HepG2 (cell line): ENCODE data around the gene HNRNPA1. TPM values are rescaled to one million over a fixed set of nuclear protein-coding genes. Genes with fewer than 3 reads are reported as not detected.

Experiments used
- ATAC-seq: fragments of 200-7000 bp; cut with Tn5 transposase; 3 replicates; pipeline ENCODE4 v1.9.1; 2020; ENCODE audit warnings: mild to moderate bottlenecking, moderate library complexity
- BruUV-seq: library from RNA; stranded (reverse); fragments of 400-500 nt; replicated peaks from 2 replicates; lab custom pipeline; 2021; lab: Mats Ljungman, UMichigan
- CTCF ChIA-PET: fragments of 300-600 bp; formaldehyde crosslinking; extraction: SDS; loops from one replicate; lab custom pipeline; 2021; ENCODE audit warnings: low total read pairs, inconsistent platforms, low intra/inter-chr PET ratio; lab: Yijun Ruan, JAX
- POLR2A ChIA-PET: fragments of 350-600 bp; sonication (Branson Sonifier 250); formaldehyde crosslinking; loops from one replicate; lab custom pipeline; 2020; ENCODE audit warnings: antibody characterized with exemption, inconsistent platforms; lab: Yijun Ruan, JAX
- DNase-seq: peaks from one replicate; pipeline ENCODE4 v3.0.0-alpha.2; 2015; ENCODE audit warnings: low spot score
- FAIRE-seq: peaks from 3 replicates; lab custom pipeline; 2011; peaks lifted over from hg19 to GRCh38; lab: Jason Lieb, UNC
- H2AFZ ChIP-seq: one replicate; pipeline ENCODE4 v1.6.1; 2011; ENCODE audit warnings: low read length, inconsistent platforms
- H3K27ac ChIP-seq: fragments of 300-600 bp; 3 replicates; pipeline ENCODE4 v1.8.0; 2011; ENCODE audit warnings: mixed run types, mild to moderate bottlenecking, mixed read lengths, low read length, inconsistent platforms; ENCODE audit not compliant: insufficient read depth; ENCODE audit errors: extremely low read length
- H3K27me3 ChIP-seq, 2 experiments: fragments of 200-600 bp in 1 of 2; 2 replicates in 1 of 2; 3 replicates in 1 of 2; pipeline versions ENCODE4 v1.6.0 to v1.8.0; 2011; ENCODE audit warnings: low read length in 2 of 2, mild to moderate bottlenecking in 2 of 2, moderate library complexity in 2 of 2, inconsistent platforms in 1 of 2; ENCODE audit not compliant: insufficient read depth in 2 of 2, control insufficient read depth in 1 of 2
- H3K36me3 ChIP-seq, 2 experiments: fragments of 200-600 bp in 1 of 2; replicated peaks in 1 of 2; 2 replicates in 1 of 2; 3 replicates in 1 of 2; pipeline versions ENCODE4 v1.5.1 to v1.8.0; 2011; ENCODE audit warnings: low read length in 2 of 2, inconsistent platforms in 1 of 2; ENCODE audit not compliant: insufficient read depth in 2 of 2, control insufficient read depth in 1 of 2
- H3K4me1 ChIP-seq: 2 replicates; pipeline ENCODE4 v1.5.1; 2012; ENCODE audit warnings: low read length, inconsistent platforms; ENCODE audit not compliant: insufficient read depth
- H3K4me2 ChIP-seq: 2 replicates; pipeline ENCODE4 v1.6.0; 2011; ENCODE audit warnings: low read depth, low read length, inconsistent platforms
- H3K4me3 ChIP-seq, 3 experiments: fragments of 200-600 bp in 1 of 3; sonication (generic), shearing (Covaris generic) in 1 of 3; replicated peaks in 1 of 3; 2 replicates each; pipeline ENCODE4 v1.5.1; 2011 to 2016; ENCODE audit warnings: low read length in 3 of 3, inconsistent platforms in 2 of 3, low read depth in 2 of 3, mild to moderate bottlenecking in 2 of 3, control low read depth in 1 of 3, mixed read lengths in 1 of 3; ENCODE audit not compliant: insufficient read depth in 1 of 3
- H3K79me2 ChIP-seq: one replicate; pipeline ENCODE4 v1.6.1; 2011; ENCODE audit warnings: low read length, inconsistent platforms; ENCODE audit not compliant: insufficient read depth
- H3K9ac ChIP-seq: 2 replicates; pipeline ENCODE4 v1.6.0; 2011; ENCODE audit warnings: mild to moderate bottlenecking, low read depth, low read length, inconsistent platforms; ENCODE audit not compliant: insufficient read depth
- H3K9me3 ChIP-seq: 2 replicates; pipeline ENCODE4 v1.5.1; 2012; ENCODE audit warnings: mild to moderate bottlenecking, low read length
- H4K20me1 ChIP-seq: 2 replicates; pipeline ENCODE4 v1.6.0; 2011; ENCODE audit warnings: inconsistent platforms, mild to moderate bottlenecking, low read length, moderate library complexity; ENCODE audit not compliant: insufficient read depth
- ASH2L ChIP-seq: fragments of 300-600, 200-600 bp; sonication (generic); IDR thresholded peaks from 2 replicates; pipeline ENCODE4 v1.7.0; 2017; ENCODE audit warnings: low read depth, mild to moderate bottlenecking, moderate library complexity, mixed read lengths, low read length; ENCODE audit not compliant: insufficient read length
- CBX5 ChIP-seq: sonication (generic); formaldehyde crosslinking; IDR thresholded peaks from 2 replicates; pipeline ENCODE4 v1.4.0; 2020; ENCODE audit warnings: missing genetic modification reagents, borderline replicate concordance
- EP300 ChIP-seq, 3 experiments: sonication (generic) in 1 of 3; formaldehyde crosslinking in 1 of 3; IDR thresholded peaks; 2 replicates each; pipeline versions ENCODE4 v1.5.1 to v1.6.1; 2011 to 2020; ENCODE audit warnings: low read depth in 2 of 3, low read length in 2 of 3, borderline replicate concordance in 1 of 3, improper control_type of control experiment in 1 of 3, mild to moderate bottlenecking in 1 of 3, missing genetic modification reagents in 1 of 3, moderate library complexity in 1 of 3
- FIP1L1 ChIP-seq: fragments of 200-400 bp; formaldehyde crosslinking; IDR thresholded peaks from 2 replicates; pipeline ENCODE4 v1.6.1; 2018; ENCODE audit warnings: low read depth, mild to moderate bottlenecking, low read length, moderate library complexity, borderline replicate concordance; ENCODE audit not compliant: insufficient read depth
- KMT2B ChIP-seq: IDR thresholded peaks from 2 replicates; pipeline ENCODE4 v1.6.1; 2016; ENCODE audit warnings: missing genetic modification reagents, missing compliant biosample characterization
- NFE2 ChIP-seq: sonication (generic); formaldehyde crosslinking; IDR thresholded peaks from 2 replicates; pipeline ENCODE4 v1.4.0; 2020; ENCODE audit warnings: missing genetic modification reagents
- RAD21 ChIP-seq: fragments of 450-650 bp; formaldehyde crosslinking; IDR thresholded peaks from 2 replicates; pipeline ENCODE4 v1.5.0; 2020; ENCODE audit warnings: mild to moderate bottlenecking
- TIGD3 ChIP-seq: sonication (generic); formaldehyde crosslinking; IDR thresholded peaks from 2 replicates; pipeline ENCODE4 v1.5.1; 2020; ENCODE audit warnings: mild to moderate bottlenecking, missing genetic modification reagents, borderline replicate concordance
- TRAFD1 ChIP-seq: sonication (generic); formaldehyde crosslinking; IDR thresholded peaks from 2 replicates; pipeline ENCODE4 v1.5.1; 2020; ENCODE audit warnings: missing genetic modification reagents, mild to moderate bottlenecking, borderline replicate concordance
- XRCC5 ChIP-seq: fragments of 200-400 bp; formaldehyde crosslinking; optimal IDR thresholded peaks from 2 replicates; pipeline ENCODE3; 2017; ENCODE audit warnings: mild to moderate bottlenecking, low read length
- YY1 ChIP-seq: IDR thresholded peaks from 2 replicates; pipeline ENCODE4 v1.6.1; 2011; ENCODE audit warnings: low read length, low read depth, moderate library complexity, mild to moderate bottlenecking; ENCODE audit not compliant: insufficient read depth, insufficient replicate concordance
- ZFP41 ChIP-seq: sonication (generic); formaldehyde crosslinking; IDR thresholded peaks from 2 replicates; pipeline ENCODE4 v1.4.0; 2020; ENCODE audit warnings: mild to moderate bottlenecking, missing genetic modification reagents, borderline replicate concordance
- ZNF563 ChIP-seq: sonication (generic); formaldehyde crosslinking; IDR thresholded peaks from 2 replicates; pipeline ENCODE4 v1.8.0; 2022; ENCODE audit warnings: mild to moderate bottlenecking, moderate library complexity, missing genetic modification reagents
- ZNF614 ChIP-seq: IDR thresholded peaks from 2 replicates; pipeline ENCODE4 v1.6.1; 2018; ENCODE audit warnings: missing biosample characterization, missing genetic modification reagents, inconsistent platforms, borderline replicate concordance
- ZNF816 ChIP-seq: sonication (generic); formaldehyde crosslinking; IDR thresholded peaks from 2 replicates; pipeline ENCODE4 v1.8.0; 2022; ENCODE audit warnings: missing genetic modification reagents, mild to moderate bottlenecking, borderline replicate concordance
- WGBS: methylation state at CpG from one replicate; pipeline ENCODE4 v1.1.6; 2017; ENCODE audit warnings: low lambda C conversion rate; 5-methylcytosine and 5-hydroxymethylcytosine counted together
- in situ Hi-C: cut with HindIII; loops from 2 replicates; pipeline ENCODE4 v1.10.0; 2017; ENCODE audit warnings: low pct_unique_long_range_greater_than_20kb; ENCODE audit not compliant: extremely low pct_ligation_motif_present
- intact Hi-C: fragments of 100-400 bp; cut with micrococcal nuclease; formaldehyde crosslinking; loops from one replicate; pipeline ENCODE4 v1.10.0; 2022; ENCODE audit not compliant: unreplicated experiment
- polyA plus RNA-seq, 8 experiments: library from polyadenylated mRNA; depleted of rRNA in 3 of 8; stranded (reverse) in 7 of 8; unstranded in 1 of 8; fragments of >200 nt; fragmentation: Illumina TruSeq in 4 of 8; extraction: Trizol in 4 of 8; gene quantifications; 2 replicates each; pipeline versions ENCODE4 v1.2.1 to v1.2.3, GENCODE V29; 2011 to 2016; ENCODE audit warnings: low read depth in 4 of 8, missing spikeins in 1 of 8, mixed read lengths in 1 of 8; ENCODE audit not compliant: insufficient read depth in 1 of 8
- total RNA-seq, 5 experiments: library from RNA; depleted of rRNA; stranded (reverse); fragments of >200 nt; fragmentation: Illumina TruSeq; extraction: Trizol; gene quantifications; 2 replicates each; pipeline ENCODE4 v1.2.3, GENCODE V29; 2016; ENCODE audit warnings: low read depth in 1 of 5
- TF ChIP-seq, protein P1 (sequence below): sonication (generic); formaldehyde crosslinking; IDR thresholded peaks from 2 replicates; pipeline ENCODE4 v1.8.1; 2023; ENCODE audit warnings: missing genetic modification reagents, mild to moderate bottlenecking, borderline replicate concordance
- TF ChIP-seq, protein P2 (sequence below): IDR thresholded peaks from 2 replicates; pipeline ENCODE4 v1.6.1; 2016; ENCODE audit warnings: missing compliant biosample characterization, missing genetic modification reagents, borderline replicate concordance

The HNRNPA1 gene
- total and polyA plus RNA-seq, 2 of the 13 experiments (the other 11 are each of a cell fraction or from before 2014, with no cell fraction given): 535 to 1,820 TPM

DNA sequence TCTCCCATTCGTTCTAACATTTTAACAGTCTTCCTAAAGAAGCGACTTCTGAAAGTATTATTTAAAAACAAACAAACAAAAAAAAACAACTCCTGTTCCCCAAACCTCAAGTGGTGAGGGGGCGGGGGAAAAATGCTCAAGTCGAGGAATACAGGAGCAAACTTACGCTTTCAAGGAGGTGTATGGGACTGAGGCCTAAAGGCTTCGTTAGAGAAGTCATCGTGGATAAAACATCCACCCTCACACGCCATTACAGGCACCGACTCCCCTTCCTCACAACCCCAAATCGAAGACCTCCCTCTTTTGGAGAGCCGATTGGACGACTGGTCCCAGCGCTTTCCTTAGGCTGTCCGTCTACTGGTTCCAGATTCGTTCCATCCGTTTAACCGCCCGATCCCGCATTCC, 1.3 kb upstream of the HNRNPA1 start:
- FAIRE-seq (no peak), DNase-seq (no peak), ATAC-seq (no peak)
- Histone ChIP-seq H3K4me2 (peak overlapping the region; percentile 79), H3K27ac (peak overlapping the region; percentile 96), H3K36me3 (peaks cover 4 to 32% of the 10 kb centered on the region in 2 experiments; a peak in 4 of 5 replicates), H3K79me2 (peaks cover 75% of the 10 kb centered on the region), H3K4me3 (peak overlapping the region; percentile 69 to 79 (median 75)), H3K27me3 (no peaks in the 10 kb centered on the region; a peak in 1 of 5 replicates), H4K20me1 (peaks cover 29% of the 10 kb centered on the region), H3K9ac (peak overlapping the region; percentile 100), H2AFZ (no peak overlapping the region), H3K9me3 (no peaks in the 10 kb centered on the region), H3K4me1 (peaks cover 64% of the 10 kb centered on the region)
- TSS peak; percentile 73 for BruUV-seq
- 2% methylated on average over 15 of the region's 19 CpGs for WGBS
- in situ Hi-C loops: no loop called here
- CTCF ChIA-PET: no interaction called here
- POLR2A ChIA-PET: interaction anchor here (0.6 to 4.5 kb wide), 24 partner anchors 9 to 1539 kb away, joined by 3 to 176 read pairs (median 6); partner anchors contain the start of genes COPZ1, NFE2, ORMDL2 and SARNP
- intact Hi-C loops: no loop called here
- TF ChIP-seq ZNF614 (CRISPR knock-in tag): 0 out of 2 replicates have a peak, but pooled peaks have one; percentile 7
- TF ChIP-seq TIGD3 (CRISPR knock-in tag): 0 out of 2 replicates have a peak, but pooled peaks have one; percentile 2
- 0 out of 4 replicates have a peak, but pooled peaks of 1 of the 2 experiments have one; percentile 34 for TF ChIP-seq EP300 (IDR thresholded peaks at IDR 0.05; ENCODE audit: low read depth in 2 of 2, low read length in 2 of 2)
- TF ChIP-seq EP300 (CRISPR knock-in tag; IDR thresholded peaks at IDR 0.05; ENCODE audit: borderline replicate concordance): no peak
- no peak for TF ChIP-seq ZNF816 (CRISPR knock-in tag)
- TF ChIP-seq YY1: peak; percentile 36
- TF ChIP-seq RAD21 (CRISPR knock-in tag): peak; percentile 12; the same call in 1 of the 2 replicates
- TF ChIP-seq, protein P1, sequence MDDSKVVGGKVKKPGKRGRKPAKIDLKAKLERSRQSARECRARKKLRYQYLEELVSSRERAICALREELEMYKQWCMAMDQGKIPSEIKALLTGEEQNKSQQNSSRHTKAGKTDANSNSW (CRISPR knock-in tag): no peak
- TF ChIP-seq NFE2 (CRISPR knock-in tag): no peak
- TF ChIP-seq KMT2B (CRISPR knock-in tag): no peak
- peak; percentile 28 for TF ChIP-seq ASH2L
- no peak for TF ChIP-seq CBX5 (CRISPR knock-in tag)
- no peak for TF ChIP-seq XRCC5
- TF ChIP-seq FIP1L1: 0 out of 2 replicates have a peak, but pooled peaks have one; percentile 8
- peak; percentile 14; the same call in 1 of the 2 replicates for TF ChIP-seq ZFP41 (CRISPR knock-in tag)
- 0 out of 2 replicates have a peak, but pooled peaks have one; percentile 30 for TF ChIP-seq ZNF563
- peak; percentile 44; the same call in 1 of the 2 replicates for TF ChIP-seq TRAFD1 (CRISPR knock-in tag)
- TF ChIP-seq, protein P2, sequence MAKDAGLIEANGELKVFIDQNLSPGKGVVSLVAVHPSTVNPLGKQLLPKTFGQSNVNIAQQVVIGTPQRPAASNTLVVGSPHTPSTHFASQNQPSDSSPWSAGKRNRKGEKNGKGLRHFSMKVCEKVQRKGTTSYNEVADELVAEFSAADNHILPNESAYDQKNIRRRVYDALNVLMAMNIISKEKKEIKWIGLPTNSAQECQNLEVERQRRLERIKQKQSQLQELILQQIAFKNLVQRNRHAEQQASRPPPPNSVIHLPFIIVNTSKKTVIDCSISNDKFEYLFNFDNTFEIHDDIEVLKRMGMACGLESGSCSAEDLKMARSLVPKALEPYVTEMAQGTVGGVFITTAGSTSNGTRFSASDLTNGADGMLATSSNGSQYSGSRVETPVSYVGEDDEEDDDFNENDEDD (CRISPR knock-in tag): peak; percentile 29; the same call in 1 of the 2 replicates
